Activated CD8-positive, alpha-beta memory T cell treated with anti-CD3 and anti-CD28 coated beads, Interleukin-2, amount 50 U/mL, for 24 hours (primary cell): ENCODE results near the gene RABL6.
"Not testable (repeated sequence)": the region's sequence is repeated elsewhere in the genome, so short reads cannot be mapped to it uniquely, and the experiment has no call there.

ENCODE experiments used
- DNase-seq: peaks from one replicate; pipeline ENCODE4 v3.0.0-alpha.2; 2020; ENCODE audit errors: extremely low read depth

Gene RABL6

DNA sequence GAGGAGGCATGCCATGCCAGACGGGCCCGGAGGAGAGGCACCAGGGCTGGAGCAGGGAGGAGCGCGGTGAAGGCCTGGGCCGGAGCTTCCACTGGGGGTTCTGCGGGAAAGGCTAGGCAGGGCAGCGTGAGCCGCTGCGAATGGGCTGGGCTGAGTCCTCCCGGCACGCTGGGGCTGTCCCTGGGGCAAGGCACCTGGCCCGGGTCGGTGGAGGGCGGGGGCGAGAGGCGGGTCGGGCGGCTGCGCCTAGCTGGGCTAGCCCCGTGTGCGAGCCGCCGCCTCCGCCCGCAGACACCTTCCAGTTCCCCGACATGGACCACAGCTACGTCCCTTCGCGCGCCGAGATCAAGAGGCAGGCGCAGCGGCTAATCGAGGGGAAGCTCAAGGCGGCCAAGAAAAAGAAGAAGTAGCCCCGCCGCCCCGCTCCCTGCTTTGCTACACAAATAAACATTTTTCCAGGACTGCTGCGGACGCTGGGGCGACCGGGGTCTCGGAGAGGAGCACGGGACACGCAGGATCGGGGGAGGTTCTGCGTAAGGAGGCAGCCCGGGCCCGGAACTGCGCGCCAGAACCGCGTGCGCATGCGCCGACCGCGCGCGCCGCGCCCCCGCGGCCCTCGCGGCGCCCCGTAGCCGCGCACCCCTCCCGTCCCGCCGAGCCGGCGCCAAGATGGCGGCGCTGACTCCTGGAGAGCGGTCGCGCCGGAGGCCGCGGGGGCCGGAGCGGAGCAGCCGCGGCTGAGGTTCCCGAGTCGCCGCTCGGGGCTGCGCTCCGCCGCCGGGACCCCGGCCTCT, at the start of gene RABL6:
RABL6 (plus strand) TSS at position 668 of the 794 bp plus-strand sequence. CDS start 249 bp downstream, outside the sequence.
- DNase-seq, result no peak

- no peak for DNase-seq
These were observed 48.7 kb upstream of the RABL6 start for GRCh38 chr9:136759001-136759400.

GRCh38 chr9:136759436-136760325, 48.1 kb upstream of the RABL6 start:
- no peak for DNase-seq

- no peak for DNase-seq
These were observed 47.3 kb upstream of the RABL6 start for GRCh38 chr9:136760424-136760823.

DNA sequence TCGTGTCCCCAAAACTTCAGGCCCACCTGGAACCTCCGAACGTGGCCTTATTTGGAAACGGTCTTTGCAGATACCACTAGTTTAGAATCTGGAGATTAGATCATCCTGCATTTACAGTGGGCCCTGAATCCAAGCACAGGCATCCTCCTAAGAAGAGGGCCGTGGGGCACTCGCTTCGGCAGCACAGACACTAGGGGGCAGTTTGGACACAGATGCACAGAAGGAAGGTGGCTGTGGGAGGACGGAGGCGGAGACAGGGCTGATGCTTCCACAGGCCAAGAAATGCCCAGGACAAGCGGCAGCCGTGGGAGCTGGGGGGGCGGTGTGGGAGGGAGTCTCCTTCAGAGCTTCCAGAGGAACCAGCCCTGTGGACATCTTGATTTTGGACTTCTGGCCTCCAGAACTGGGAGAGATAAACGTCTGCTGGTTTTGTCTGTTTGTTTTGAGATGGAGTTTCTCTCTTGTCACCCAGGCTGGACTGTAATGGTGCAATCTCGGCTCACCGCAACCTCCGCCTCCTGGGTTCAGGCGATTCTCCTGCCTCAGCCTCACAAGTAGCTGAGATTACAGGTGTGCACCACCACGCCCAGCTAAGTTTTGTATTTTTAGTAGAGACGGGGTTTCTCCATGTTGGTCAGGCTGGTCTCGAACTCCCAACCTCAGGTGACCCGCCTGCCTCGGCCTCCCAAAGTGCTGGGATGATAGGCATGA, 46.8 kb upstream of the RABL6 start:
- not testable (repeated sequence) for DNase-seq

DNA sequence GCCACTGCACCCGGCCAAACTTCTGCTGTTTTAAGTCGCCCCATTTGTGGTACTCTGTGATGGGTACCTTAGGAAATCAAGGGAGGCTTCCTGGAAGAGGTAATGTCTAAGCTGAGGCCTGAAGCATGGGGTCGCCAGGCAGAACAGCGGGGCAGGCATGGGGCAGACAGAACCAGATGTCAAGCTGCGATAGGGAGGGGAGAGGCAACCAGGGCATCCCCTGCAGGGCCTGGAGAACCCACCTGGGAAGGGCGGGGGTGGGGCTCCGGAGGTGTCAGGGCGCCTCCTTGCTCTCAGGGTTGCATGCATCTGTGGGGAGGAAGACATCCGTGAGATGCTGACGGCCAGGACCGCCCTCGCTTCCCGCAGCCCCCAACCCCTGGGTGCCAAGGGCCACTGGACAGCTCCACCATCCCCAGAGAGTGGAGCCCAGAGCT, 46.2 kb upstream of the RABL6 start:
- DNase-seq, result no peak

GRCh38 chr9:136762221-136762691, 45.5 kb upstream of the RABL6 start:
- DNase-seq, result no peak

DNA sequence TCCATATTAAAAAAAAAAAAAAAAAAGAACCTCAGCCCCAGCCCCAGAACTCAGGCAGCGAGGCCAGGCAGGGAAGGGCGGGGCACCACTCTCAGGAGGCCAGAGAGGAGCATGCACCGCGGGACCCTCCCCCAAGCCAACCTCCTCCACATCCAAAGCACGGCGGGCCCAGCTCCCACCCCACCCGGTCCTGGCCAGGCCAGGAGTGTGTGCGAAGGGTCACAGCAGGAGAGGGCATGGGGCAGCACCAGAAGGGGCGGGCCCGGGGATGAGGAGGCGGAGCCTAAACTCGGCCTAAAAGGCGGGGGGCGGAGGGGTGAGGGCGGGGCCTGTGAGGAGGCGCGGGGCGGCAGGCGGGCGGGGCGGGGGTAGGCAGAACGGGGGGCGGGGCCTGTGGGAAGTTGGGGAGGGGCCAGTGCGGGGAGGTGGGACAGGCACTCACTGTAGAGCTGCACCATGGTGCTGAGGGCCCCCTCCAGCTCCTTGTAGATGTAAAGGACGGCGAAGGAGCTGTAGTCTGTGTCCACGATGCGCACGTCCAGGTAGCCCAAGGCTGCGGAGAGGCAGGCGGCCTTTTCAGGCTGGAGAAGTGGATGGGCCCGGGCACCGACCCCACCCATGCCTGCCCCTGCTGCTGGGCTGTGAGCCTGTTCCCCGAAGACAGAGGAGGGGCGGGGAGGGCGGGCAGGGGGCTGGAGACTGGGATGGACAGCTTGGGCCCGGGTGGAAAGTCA, 44.7 kb upstream of the RABL6 start:
- DNase-seq, result no peak

GRCh38 chr9:136763649-136764035, 44.1 kb upstream of the RABL6 start:
- no peak for DNase-seq

GRCh38 chr9:136764301-136764891, 43.4 kb upstream of the RABL6 start, which contains the start of gene LCN15:
TSS of gene LCN15 (minus strand) at chr9:136764518. CDS start at chr9:136764488, 30 bp downstream.
- DNase-seq, result no peak

DNA sequence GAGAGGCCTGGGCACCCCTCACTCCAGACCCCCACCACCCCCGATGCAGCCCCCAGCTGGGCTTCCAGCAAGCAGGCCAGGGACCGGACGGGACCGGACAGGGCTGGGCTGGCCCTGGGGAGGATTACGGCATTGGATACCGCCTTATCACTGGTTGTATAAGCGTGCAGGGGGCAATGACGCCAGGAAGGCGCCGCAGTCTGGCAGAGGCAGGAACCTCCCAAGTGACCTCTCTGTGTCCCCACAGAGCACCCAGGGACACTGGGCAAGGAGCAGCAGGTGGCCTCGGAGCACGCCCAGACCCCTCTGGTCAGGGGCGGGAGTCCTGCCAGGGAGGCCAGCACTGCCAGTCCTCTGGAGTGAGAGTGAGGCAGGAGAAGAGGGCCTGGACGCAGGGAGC, 42.7 kb upstream of the RABL6 start:
- no peak for DNase-seq

DNA sequence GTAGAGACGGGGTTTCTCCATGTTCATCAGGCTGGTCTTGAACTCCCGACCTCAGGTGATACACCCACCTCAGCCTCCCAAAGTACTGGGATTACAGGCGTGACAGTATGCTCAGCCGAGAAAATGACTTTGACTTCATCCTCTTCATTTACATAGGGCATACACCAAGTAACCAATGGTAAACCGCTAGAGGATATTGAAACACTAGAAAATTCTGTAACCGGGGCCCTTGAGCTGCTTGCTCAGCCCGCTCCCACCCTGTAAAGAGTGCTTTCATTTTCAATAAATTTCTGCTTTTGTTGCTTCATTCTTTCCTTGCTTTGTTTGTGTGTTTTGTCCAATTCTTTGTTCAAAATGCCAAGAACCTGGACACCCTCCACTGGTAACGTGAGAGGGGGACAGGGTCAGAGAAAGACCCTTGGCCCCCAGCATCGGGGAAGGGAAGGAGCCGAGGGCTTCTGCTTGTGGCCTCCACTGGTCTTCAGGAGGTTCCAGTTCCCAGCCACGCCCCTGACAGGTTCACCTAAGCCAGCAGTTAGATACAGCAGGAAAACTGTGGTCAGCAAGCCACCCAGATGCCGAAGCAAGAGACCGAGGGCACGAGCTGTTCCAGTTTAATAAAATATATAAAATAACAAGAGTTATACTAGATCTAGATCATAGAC, 41.9 kb upstream of the RABL6 start:
- not testable (repeated sequence) for DNase-seq

- DNase-seq, result not testable (repeated sequence)
These were observed 41.2 kb upstream of the RABL6 start for GRCh38 chr9:136766410-136767120.

- no peak for DNase-seq
These were observed 38.0 kb upstream of the RABL6 start for GRCh38 chr9:136769710-136770191.

DNA sequence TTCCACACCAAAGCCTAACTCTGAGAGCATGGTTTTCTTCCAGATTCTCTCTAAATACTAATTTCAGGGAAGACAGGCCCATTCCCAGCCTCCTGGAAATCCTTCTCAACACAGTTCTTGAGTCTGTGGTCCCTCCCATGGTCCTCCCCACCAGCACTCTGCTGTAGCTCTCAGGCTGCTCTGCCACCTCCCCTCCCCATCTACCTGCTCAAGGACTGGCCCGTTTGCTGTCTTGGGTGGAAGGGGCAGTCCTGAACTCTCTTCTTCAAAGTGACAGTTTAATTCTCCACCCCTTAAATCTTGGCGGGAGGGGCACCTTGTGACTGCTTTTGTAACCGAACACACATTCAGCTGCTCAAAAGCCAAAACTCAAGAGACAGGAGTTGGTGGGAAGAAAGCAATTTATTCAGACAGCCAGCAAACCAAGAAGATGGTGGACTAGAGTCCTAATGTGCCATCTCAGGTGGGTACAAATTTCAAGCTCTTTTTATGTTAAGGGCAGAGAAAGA, 35.8 kb upstream of the RABL6 start:
- no peak for DNase-seq

DNA sequence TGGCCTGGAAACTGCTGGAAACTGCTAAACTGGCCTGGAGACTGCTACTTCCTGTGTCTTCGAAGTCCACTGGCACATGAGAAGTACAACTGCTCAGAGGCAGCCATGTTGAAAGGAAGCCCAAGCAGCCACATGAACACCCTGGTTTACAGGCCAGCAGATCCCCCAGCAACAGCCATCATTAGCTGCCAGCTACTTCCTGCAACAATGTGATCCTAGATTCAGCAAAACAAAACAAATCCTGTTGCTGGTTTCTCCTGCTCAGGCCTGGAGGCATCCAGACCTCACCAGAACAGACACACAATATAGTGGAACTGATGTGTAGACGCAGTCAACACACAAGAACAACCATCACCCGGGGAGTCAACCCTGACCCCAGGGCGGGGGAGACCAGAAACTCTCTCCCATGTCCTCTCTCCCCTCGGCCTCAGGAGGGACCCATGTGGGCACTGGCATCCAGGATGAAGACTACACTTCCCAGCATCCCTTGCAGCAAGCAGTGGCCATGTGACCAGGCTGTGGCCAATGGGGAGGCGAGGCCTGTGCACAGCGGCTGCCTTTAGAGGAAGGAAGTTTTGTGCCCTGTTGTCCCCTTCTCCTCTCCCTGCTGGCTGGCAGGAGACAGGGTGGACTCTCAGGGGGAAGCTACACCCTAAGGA, 34.2 kb upstream of the RABL6 start:
- DNase-seq, result no peak

GRCh38 chr9:136774416-136775045, 33.2 kb upstream of the RABL6 start:
- DNase-seq, result no peak

DNA sequence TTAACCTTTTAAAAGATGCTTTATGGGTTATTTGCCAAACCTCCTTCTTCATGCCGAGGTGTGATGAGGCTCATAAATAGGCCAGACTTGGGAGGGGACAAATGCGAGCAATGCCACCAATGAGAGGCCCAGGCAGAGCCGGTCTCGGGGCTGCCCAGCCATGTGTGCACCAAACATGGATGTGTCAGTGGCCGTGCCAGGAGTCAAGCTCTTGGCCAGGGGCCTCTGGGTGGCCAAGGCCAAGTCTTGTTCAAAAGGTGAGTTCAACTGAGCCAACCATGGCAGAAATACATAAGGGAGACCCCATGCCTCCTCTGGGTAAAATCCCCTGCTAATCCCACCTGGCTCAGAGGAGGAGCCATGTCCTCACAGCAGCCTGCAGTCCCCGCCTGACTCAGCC, 32.6 kb upstream of the RABL6 start:
- no peak for DNase-seq
